ENCODE data around the gene BARX2. TPM values are rescaled to one million over a fixed set of nuclear protein-coding genes. Genes with fewer than 3 reads are reported as not detected.

The BARX2 gene
- polyA plus RNA-seq, 1 of the 3 experiments (the other 2 are of a cell fraction) = not detected

DNA sequence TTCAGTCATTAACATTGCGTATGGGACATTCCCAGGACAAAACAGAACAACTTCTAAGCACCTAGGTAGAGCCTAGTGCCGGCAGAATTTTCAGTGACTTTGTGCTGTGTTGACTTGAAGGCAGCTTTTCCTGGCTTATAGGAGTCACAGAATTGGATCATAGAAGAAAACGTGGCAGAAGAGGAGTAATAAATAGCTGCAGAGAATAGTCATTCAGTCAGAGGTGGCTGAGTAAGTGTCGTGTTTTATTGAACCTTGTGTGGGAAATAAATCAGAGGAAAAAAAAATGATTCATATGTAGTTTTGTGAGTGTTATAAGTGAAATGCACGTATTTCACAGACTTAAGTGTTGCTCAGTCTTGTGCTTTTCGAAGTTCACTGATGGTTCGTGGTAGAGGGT is 2.1 kb downstream of the BARX2 start:
- H3K36me3 ChIP-seq (replicated peaks in 1 of 2; ENCODE audit: control insufficient read depth in 1 of 2, insufficient read depth in 2 of 2, low read length in 1 of 2) = no peaks in the 10 kb centered on the region
- 23% methylated on average over 7 of the region's 7 CpGs for WGBS (ENCODE audit: low lambda C conversion rate)
- ChIA-PET POLR2A (no interaction called here), CTCF (no interaction called here)
- H3F3A ChIP-seq (replicated peaks; ENCODE audit: insufficient read depth) = no peaks in the 10 kb centered on the region
- no peak for DNase-seq
- TF ChIP-seq CHD2 (IDR thresholded peaks at IDR 0.05; ENCODE audit: low read length, partially characterized antibody) = no peak
- no peak for TF ChIP-seq NRF1 (IDR thresholded peaks at IDR 0.05; ENCODE audit: low read depth, low read length)
- TF ChIP-seq, protein P1, sequence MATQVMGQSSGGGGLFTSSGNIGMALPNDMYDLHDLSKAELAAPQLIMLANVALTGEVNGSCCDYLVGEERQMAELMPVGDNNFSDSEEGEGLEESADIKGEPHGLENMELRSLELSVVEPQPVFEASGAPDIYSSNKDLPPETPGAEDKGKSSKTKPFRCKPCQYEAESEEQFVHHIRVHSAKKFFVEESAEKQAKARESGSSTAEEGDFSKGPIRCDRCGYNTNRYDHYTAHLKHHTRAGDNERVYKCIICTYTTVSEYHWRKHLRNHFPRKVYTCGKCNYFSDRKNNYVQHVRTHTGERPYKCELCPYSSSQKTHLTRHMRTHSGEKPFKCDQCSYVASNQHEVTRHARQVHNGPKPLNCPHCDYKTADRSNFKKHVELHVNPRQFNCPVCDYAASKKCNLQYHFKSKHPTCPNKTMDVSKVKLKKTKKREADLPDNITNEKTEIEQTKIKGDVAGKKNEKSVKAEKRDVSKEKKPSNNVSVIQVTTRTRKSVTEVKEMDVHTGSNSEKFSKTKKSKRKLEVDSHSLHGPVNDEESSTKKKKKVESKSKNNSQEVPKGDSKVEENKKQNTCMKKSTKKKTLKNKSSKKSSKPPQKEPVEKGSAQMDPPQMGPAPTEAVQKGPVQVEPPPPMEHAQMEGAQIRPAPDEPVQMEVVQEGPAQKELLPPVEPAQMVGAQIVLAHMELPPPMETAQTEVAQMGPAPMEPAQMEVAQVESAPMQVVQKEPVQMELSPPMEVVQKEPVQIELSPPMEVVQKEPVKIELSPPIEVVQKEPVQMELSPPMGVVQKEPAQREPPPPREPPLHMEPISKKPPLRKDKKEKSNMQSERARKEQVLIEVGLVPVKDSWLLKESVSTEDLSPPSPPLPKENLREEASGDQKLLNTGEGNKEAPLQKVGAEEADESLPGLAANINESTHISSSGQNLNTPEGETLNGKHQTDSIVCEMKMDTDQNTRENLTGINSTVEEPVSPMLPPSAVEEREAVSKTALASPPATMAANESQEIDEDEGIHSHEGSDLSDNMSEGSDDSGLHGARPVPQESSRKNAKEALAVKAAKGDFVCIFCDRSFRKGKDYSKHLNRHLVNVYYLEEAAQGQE (IDR thresholded peaks at IDR 0.05; ENCODE audit: low read depth, low read length) = no peak
- TF ChIP-seq, protein P2, sequence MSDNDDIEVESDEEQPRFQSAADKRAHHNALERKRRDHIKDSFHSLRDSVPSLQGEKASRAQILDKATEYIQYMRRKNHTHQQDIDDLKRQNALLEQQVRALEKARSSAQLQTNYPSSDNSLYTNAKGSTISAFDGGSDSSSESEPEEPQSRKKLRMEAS (IDR thresholded peaks at IDR 0.05; ENCODE audit: low read depth) = no peak
- TF ChIP-seq EP300 (IDR thresholded peaks at IDR 0.05; ENCODE audit: borderline replicate concordance in 1 of 2, low read depth in 1 of 2, low read length in 1 of 2) = no peak
- no peak for TF ChIP-seq YY1 (IDR thresholded peaks at IDR 0.05; ENCODE audit: low read depth)
- TF ChIP-seq SMC3 (IDR thresholded peaks at IDR 0.05; ENCODE audit: low read depth, low read length) = no peak
- TF ChIP-seq RFX5 (IDR thresholded peaks at IDR 0.05; ENCODE audit: low read length) = no peak
- TF ChIP-seq FOSL2 (IDR thresholded peaks at IDR 0.05; ENCODE audit: borderline replicate concordance, low read depth) = no peak
- TF ChIP-seq RCOR1 (IDR thresholded peaks at IDR 0.05; ENCODE audit: low read length) = no peak
- peaks cover 0 to 7% of the 10 kb centered on the region in 2 experiments; a peak in 1 of 4 replicates for H3K4me1 ChIP-seq (ENCODE audit: control insufficient read depth in 1 of 2, insufficient read depth in 2 of 2, low read depth in 1 of 2, low read length in 1 of 2)
- H3K9ac ChIP-seq = no peak overlapping the region
- no peaks in the 10 kb centered on the region for H3K79me2 ChIP-seq (ENCODE audit: insufficient read depth)
- H3K9me3 ChIP-seq = no peaks in the 10 kb centered on the region
- H3K27me3 ChIP-seq (ENCODE audit: insufficient read depth) = peaks cover 93% of the 10 kb centered on the region
- no peak overlapping the region for H2AFZ ChIP-seq (ENCODE audit: low read depth)
- H3K9me2 ChIP-seq = no peaks in the 10 kb centered on the region
- H3K4me2 ChIP-seq = no peak overlapping the region
- no peak overlapping the region for H3K4me3 ChIP-seq (ENCODE audit: low read depth in 2 of 2, low read length in 1 of 2)
- H3K27ac ChIP-seq (ENCODE audit: low read depth in 2 of 2, low read length in 1 of 2) = no peak overlapping the region
- H4K20me1 ChIP-seq (ENCODE audit: insufficient read depth) = no peaks in the 10 kb centered on the region

GRCh38 chr11:129380413-129380812 is 4.8 kb downstream of the BARX2 start:
- no peak overlapping the region for H2AFZ ChIP-seq (ENCODE audit: low read depth)
- WGBS (ENCODE audit: low lambda C conversion rate) = 8% methylated on average over 2 of the region's 2 CpGs
- no peaks in the 10 kb centered on the region for H3K4me1 ChIP-seq (ENCODE audit: control insufficient read depth in 1 of 2, insufficient read depth in 2 of 2, low read depth in 1 of 2, low read length in 1 of 2)
- no peak overlapping the region for H3K4me3 ChIP-seq (ENCODE audit: low read depth in 2 of 2, low read length in 1 of 2)
- no peak overlapping the region for H3K9ac ChIP-seq
- H3K27me3 ChIP-seq (ENCODE audit: insufficient read depth) = peaks cover 67% of the 10 kb centered on the region
- H3K4me2 ChIP-seq = no peak overlapping the region
- H3K9me3 ChIP-seq = no peaks in the 10 kb centered on the region
- no peaks in the 10 kb centered on the region for H3K9me2 ChIP-seq
- H3F3A ChIP-seq (replicated peaks; ENCODE audit: insufficient read depth) = no peaks in the 10 kb centered on the region
- H3K36me3 ChIP-seq (replicated peaks in 1 of 2; ENCODE audit: control insufficient read depth in 1 of 2, insufficient read depth in 2 of 2, low read length in 1 of 2) = no peaks in the 10 kb centered on the region
- no peak overlapping the region for H3K27ac ChIP-seq (ENCODE audit: low read depth in 2 of 2, low read length in 1 of 2)
- no peak for TF ChIP-seq EP300 (IDR thresholded peaks at IDR 0.05; ENCODE audit: borderline replicate concordance in 1 of 2, low read depth in 1 of 2, low read length in 1 of 2)
- no peak for TF ChIP-seq USF2 (IDR thresholded peaks at IDR 0.05; ENCODE audit: borderline replicate concordance, low read depth, low read length)
- TF ChIP-seq USF1 (IDR thresholded peaks at IDR 0.05; ENCODE audit: borderline replicate concordance, low read depth) = no peak
- TF ChIP-seq GATA2 (CRISPR knock-in tag; IDR thresholded peaks at IDR 0.05) = no peak
- TF ChIP-seq, protein P2 (IDR thresholded peaks at IDR 0.05; ENCODE audit: low read depth) = no peak
- no peak for TF ChIP-seq RXRA (IDR thresholded peaks at IDR 0.05; ENCODE audit: borderline replicate concordance, low read depth)
- TF ChIP-seq TAF1 (IDR thresholded peaks at IDR 0.05; ENCODE audit: borderline replicate concordance, low read depth, low read length) = no peak
- TF ChIP-seq, protein P3, sequence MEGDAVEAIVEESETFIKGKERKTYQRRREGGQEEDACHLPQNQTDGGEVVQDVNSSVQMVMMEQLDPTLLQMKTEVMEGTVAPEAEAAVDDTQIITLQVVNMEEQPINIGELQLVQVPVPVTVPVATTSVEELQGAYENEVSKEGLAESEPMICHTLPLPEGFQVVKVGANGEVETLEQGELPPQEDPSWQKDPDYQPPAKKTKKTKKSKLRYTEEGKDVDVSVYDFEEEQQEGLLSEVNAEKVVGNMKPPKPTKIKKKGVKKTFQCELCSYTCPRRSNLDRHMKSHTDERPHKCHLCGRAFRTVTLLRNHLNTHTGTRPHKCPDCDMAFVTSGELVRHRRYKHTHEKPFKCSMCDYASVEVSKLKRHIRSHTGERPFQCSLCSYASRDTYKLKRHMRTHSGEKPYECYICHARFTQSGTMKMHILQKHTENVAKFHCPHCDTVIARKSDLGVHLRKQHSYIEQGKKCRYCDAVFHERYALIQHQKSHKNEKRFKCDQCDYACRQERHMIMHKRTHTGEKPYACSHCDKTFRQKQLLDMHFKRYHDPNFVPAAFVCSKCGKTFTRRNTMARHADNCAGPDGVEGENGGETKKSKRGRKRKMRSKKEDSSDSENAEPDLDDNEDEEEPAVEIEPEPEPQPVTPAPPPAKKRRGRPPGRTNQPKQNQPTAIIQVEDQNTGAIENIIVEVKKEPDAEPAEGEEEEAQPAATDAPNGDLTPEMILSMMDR (IDR thresholded peaks at IDR 0.05) = no peak
- TF ChIP-seq IRF3 (IDR thresholded peaks at IDR 0.05; ENCODE audit: low read depth, low read length) = no peak
- no peak for TF ChIP-seq CHD2 (IDR thresholded peaks at IDR 0.05; ENCODE audit: low read length, partially characterized antibody)
- no peak for TF ChIP-seq JUND (IDR thresholded peaks at IDR 0.05)
- TF ChIP-seq RAD21 (IDR thresholded peaks at IDR 0.05; ENCODE audit: low read length) = no peak
- H3K79me2 ChIP-seq (ENCODE audit: insufficient read depth) = no peaks in the 10 kb centered on the region
- POLR2A ChIA-PET = no interaction called here
- CTCF ChIA-PET = no interaction called here
- no peaks in the 10 kb centered on the region for H4K20me1 ChIP-seq (ENCODE audit: insufficient read depth)
- no peak for DNase-seq
